GM13977 (cell line): ENCODE results near the gene CALD1.

ENCODE experiments used
- DNase-seq: peaks from one replicate; pipeline ENCODE4 v3.0.0; 2012; ENCODE audit warnings: low spot score
- in situ Hi-C: fragments of 300-500 bp; cut with MboI; formaldehyde crosslinking; loops from one replicate; pipeline ENCODE4 v1.12.0; 2022; ENCODE audit warnings: low sequenced_read_pairs, low pct_unique_long_range_greater_than_20kb, mixed read lengths, inconsistent platforms; ENCODE audit not compliant: unreplicated experiment
- TF ChIP-seq, protein P1 (sequence below): IDR thresholded peaks from 2 replicates; pipeline ENCODE4 v1.5.1; 2012; ENCODE audit warnings: mild to moderate bottlenecking, control low read depth; ENCODE audit not compliant: insufficient read depth; ENCODE audit errors: extremely low read depth, missing control alignments

CALD1 gene

DNA sequence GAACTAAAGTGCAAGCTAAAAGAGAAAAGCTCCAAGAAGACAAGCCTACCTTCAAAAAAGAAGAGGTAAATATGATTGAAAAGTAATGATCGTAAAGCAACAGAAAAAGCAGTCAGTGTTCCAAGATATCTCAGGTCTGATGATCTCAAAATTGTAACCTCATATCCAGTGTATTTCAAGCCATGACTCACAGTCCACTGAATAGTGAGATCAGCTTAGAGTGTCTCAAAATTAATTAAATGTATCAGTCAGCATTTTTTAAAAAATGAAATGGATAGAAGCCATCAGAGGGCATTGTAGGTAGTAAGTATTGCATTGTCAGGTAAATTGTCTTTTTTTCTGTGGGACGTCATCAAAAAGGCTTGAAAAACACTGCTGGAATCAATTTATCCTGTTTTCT is 156.3 kb downstream of the CALD1 start:
- no peak for DNase-seq
- TF ChIP-seq, protein P1, sequence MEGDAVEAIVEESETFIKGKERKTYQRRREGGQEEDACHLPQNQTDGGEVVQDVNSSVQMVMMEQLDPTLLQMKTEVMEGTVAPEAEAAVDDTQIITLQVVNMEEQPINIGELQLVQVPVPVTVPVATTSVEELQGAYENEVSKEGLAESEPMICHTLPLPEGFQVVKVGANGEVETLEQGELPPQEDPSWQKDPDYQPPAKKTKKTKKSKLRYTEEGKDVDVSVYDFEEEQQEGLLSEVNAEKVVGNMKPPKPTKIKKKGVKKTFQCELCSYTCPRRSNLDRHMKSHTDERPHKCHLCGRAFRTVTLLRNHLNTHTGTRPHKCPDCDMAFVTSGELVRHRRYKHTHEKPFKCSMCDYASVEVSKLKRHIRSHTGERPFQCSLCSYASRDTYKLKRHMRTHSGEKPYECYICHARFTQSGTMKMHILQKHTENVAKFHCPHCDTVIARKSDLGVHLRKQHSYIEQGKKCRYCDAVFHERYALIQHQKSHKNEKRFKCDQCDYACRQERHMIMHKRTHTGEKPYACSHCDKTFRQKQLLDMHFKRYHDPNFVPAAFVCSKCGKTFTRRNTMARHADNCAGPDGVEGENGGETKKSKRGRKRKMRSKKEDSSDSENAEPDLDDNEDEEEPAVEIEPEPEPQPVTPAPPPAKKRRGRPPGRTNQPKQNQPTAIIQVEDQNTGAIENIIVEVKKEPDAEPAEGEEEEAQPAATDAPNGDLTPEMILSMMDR, result no peak
- in situ Hi-C loops, result no loop called here

DNA sequence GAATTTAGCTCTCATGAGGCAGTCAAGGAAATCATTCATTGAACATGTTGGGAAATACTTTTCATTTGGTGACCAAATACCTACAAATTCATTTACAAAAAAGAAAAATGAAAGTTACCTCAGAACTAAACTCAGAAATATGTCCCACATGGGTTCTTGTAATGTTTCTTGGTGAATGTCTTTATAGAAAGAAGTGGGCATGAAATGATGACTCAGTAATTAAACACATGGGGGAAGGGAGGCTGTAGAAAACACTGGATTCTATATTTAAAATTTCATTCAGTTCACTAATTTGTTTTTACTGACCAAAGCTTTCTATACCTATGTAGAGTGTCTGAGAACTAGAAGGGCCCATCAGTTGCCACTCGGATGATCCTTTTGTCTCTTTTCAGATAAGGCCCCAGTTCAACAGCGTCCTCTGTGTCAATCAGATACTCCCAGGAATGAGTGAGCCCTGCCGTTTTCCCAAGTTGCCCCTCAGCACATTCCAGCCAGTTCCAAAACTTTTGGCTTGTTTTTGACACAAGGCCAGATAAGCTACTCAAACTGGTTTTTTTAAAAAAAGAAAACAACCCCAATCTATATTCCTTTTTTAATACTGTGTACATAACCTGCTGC is 157.6 kb downstream of the CALD1 start:
- DNase-seq, result no peak

DNA sequence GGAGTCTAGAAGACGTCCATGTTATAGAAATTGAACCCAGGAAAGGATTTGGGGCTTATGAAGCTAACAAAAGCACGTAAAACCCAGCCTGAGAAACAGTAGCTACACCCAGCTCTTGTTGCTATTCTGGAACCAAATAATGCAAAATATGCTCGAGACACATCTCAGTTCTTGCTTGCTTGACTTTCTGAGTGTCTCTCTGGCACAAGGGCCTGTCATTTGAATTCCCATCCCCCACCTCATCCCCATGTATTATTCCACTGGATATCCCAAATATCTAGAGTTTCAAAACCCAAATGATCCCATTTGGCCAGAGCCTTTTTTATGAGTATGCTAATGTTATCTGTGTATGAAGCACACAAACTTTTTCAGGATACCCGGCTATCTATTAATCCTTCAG is 158.7 kb downstream of the CALD1 start:
- DNase-seq, result no peak
- TF ChIP-seq, protein P1, result no peak
- in situ Hi-C loops, result no loop called here

More for the DNA sequence above, 157.6 kb downstream of the CALD1 start:
- in situ Hi-C loops, result no loop called here
- TF ChIP-seq, protein P1, result no peak

DNA sequence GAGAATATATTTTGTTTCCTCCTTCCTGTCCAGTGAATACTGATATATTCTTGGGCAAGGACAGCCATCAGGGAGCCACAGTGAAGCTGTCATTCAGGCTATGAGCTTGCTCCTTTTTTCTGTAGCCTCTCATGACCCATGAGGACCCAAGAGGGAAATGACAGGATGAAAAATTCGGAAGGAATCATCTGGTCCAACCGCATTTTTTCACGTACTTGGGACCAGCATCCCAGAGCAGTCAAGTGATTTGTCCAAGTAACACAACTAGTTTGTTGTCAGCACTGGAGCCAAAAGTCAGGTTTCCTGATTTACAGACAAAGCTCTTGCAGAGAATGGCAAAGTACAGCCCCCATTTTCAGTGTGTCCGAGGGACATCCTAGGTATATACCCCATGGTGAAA is 159.7 kb downstream of the CALD1 start:
- in situ Hi-C loops, result no loop called here
- TF ChIP-seq, protein P1, result no peak
- DNase-seq, result no peak

DNA sequence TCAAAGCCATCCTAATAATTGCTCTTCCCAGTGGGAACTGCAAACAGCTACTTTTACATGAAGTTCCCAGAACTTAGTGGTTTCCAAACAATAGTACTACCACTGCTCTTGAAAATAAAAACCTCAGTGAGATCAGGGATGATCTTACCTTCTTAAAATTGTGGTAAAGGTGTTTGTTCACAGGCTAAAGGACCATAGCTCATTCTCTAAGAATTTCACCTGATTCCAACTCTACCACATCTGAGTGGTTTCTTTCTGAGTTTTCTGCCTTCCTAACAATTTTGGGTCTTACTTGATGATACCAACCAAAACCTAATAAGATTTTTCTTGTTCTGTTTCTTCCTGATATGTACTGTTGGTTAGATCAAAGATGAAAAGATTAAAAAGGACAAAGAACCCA is 161.3 kb downstream of the CALD1 start:
- DNase-seq, result no peak
- TF ChIP-seq, protein P1, result no peak
- in situ Hi-C loops, result loop anchor here (10.0 kb wide), 1 partner anchor 306 kb away; no protein-coding TSS in a partner anchor

DNA sequence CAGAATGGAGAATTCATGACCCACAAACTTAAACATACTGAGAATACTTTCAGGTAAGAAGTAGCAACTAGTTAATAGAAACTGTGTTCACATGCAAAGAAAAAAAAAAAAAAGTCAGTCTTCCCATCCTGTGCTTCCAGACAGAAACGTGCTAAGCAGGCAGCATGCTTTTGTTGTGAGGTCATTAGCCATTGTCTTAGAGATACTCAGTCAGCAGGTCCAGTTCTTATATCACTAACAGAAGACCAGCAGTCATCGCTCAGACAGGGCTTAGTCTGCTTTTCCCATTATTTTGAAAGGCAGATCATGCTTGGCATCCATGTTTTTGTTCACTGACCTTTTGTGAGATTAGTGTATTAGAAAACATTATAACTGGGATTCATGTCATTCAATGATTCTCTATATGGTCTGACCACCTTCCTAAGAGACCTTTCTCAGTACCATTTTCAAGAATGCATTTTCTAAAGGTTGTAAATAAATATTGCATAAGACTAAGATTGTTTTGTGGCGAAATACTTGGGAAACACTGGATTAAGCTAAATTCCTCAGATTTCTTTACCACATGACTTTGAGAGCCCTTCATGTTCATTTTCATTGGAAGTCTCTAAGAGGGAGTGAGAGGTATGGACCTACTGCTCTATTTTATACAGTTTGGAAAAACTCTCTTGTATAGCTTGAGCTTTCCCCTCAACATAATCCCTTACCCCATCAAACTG is 161.9 kb downstream of the CALD1 start:
- TF ChIP-seq, protein P1, result no peak

More for the DNA sequence above, 161.9 kb downstream of the CALD1 start:
- in situ Hi-C loops, result loop anchor here (10.0 kb wide), 1 partner anchor 307 kb away; no protein-coding TSS in a partner anchor
- no peak for DNase-seq
